ENCODE results near the gene PTGES2.
"Not testable (repeated sequence)": the region's sequence is repeated elsewhere in the genome, so short reads cannot be mapped to it uniquely, and the experiment has no call there.

PTGES2 gene

GRCh38 chr9:128118472-128118857 lies 9.1 kb downstream of the PTGES2 start:
- DNase-seq = no peak

- peak; percentile 79 to 88 for DNase-seq
Observed at GRCh38 chr9:128117613-128118471, 9.7 kb downstream of the PTGES2 start.

- DNase-seq = no peak
Observed at GRCh38 chr9:128116104-128117083, 11.1 kb downstream of the PTGES2 start.

GRCh38 chr9:128115187-128116103 lies 12.1 kb downstream of the PTGES2 start:
- no peak for DNase-seq

GRCh38 chr9:128114326-128115186 lies 13.0 kb downstream of the PTGES2 start:
- no peak for DNase-seq

- no peak for DNase-seq
Observed at GRCh38 chr9:128113526-128114325, 13.8 kb downstream of the PTGES2 start.

GRCh38 chr9:128111726-128112125 lies 15.8 kb downstream of the PTGES2 start:
- not testable (repeated sequence) for DNase-seq

GRCh38 chr9:128109050-128109709 lies 18.3 kb downstream of the PTGES2 start:
- DNase-seq = no peak

- no peak for DNase-seq
Observed at GRCh38 chr9:128108269-128109049, 19.1 kb downstream of the PTGES2 start.

GRCh38 chr9:128107468-128108268 lies 19.9 kb downstream of the PTGES2 start:
- DNase-seq = no peak

GRCh38 chr9:128106940-128107467 lies 20.5 kb downstream of the PTGES2 start:
- DNase-seq = no peak

GRCh38 chr9:128106181-128106939 lies 21.2 kb downstream of the PTGES2 start:
- no peak for DNase-seq

- no peak for DNase-seq
Observed at GRCh38 chr9:128105538-128106175, 21.9 kb downstream of the PTGES2 start.

- DNase-seq = no peak
Observed at GRCh38 chr9:128104171-128104618, 23.3 kb downstream of the PTGES2 start.

GRCh38 chr9:128103589-128103962 lies 24.0 kb downstream of the PTGES2 start:
- DNase-seq = no peak

GRCh38 chr9:128102861-128103588 lies 24.5 kb downstream of the PTGES2 start:
- DNase-seq = no peak

Measured in NCI-H1930 (cell line).